GM12878 (cell line): ENCODE measurements around the gene NT5C1A. TPM values are rescaled to one million over a fixed set of nuclear protein-coding genes. Genes with fewer than 3 reads are reported as not detected.
A peak's percentile ranks its signal among the peaks of the same experiment; 100 is the strongest.

Experiments used
- ATAC-seq: fragments of 200-7000 bp; cut with Tn5 transposase; 3 replicates; pipeline ENCODE4 v1.9.1; 2020; ENCODE audit warnings: mild to moderate bottlenecking, moderate library complexity
- Bru-seq: library from RNA; stranded (reverse); fragments of 400-500 nt; gene quantifications from one replicate; lab custom pipeline; 2021; lab: Mats Ljungman, UMichigan
- BruChase-seq, 2 experiments: library from RNA; stranded (reverse); fragments of 400-500 nt; gene quantifications; one replicate each; lab custom pipeline; 2021; lab: Mats Ljungman, UMichigan
- BruUV-seq: library from RNA; stranded (reverse); fragments of 400-500 nt; replicated peaks from 2 replicates; lab custom pipeline; 2021; lab: Mats Ljungman, UMichigan
- CTCF ChIA-PET: fragments of 300-600 bp; sonication (Branson Sonifier 250); formaldehyde crosslinking; extraction: SDS; loops from one replicate; lab custom pipeline; 2021; ENCODE audit warnings: inconsistent platforms; lab: Yijun Ruan, JAX
- POLR2A ChIA-PET: fragments of 350-600 bp; formaldehyde crosslinking; extraction: SDS; loops from one replicate; lab custom pipeline; 2021; ENCODE audit warnings: inconsistent platforms; lab: Charles Lee
- RAD21 ChIA-PET: fragments of 300-600 bp; sonication (Branson Sonifier 250); formaldehyde crosslinking; loops from one replicate; lab custom pipeline; 2023; ENCODE audit warnings: antibody characterized with exemption; ENCODE audit not compliant: unreplicated experiment; lab: Charles Lee
- SMC1A ChIA-PET: fragments of 300-600 bp; sonication (Branson Sonifier 250); formaldehyde crosslinking; loops from one replicate; lab custom pipeline; 2023; ENCODE audit not compliant: unreplicated experiment, uncharacterized antibody; lab: Charles Lee
- DNase-seq: peaks from one replicate; pipeline ENCODE4 v3.0.0-alpha.2; 2011; ENCODE audit warnings: low read depth, low spot score
- FAIRE-seq: peaks from 3 replicates; lab custom pipeline; 2011; peaks lifted over from hg19 to GRCh38; lab: Jason Lieb, UNC
- H2AFZ ChIP-seq: 2 replicates; pipeline ENCODE4 v1.6.0; 2011; ENCODE audit warnings: low read depth, low read length, control low read depth; ENCODE audit not compliant: control insufficient read depth
- H3K27ac ChIP-seq: 2 replicates; pipeline ENCODE4 v1.5.1; 2011; ENCODE audit warnings: control low read depth; ENCODE audit not compliant: control insufficient read depth, insufficient read depth
- H3K27me3 ChIP-seq, 2 experiments: replicated peaks in 1 of 2; 2 replicates each; pipeline versions ENCODE4 v1.6.0 to v1.6.1; 2011; ENCODE audit warnings: low read length in 1 of 2; ENCODE audit not compliant: control insufficient read depth in 2 of 2, insufficient read depth in 2 of 2
- H3K36me3 ChIP-seq, 2 experiments: 2 replicates each; pipeline ENCODE4 v1.5.1; 2011; ENCODE audit warnings: low read length in 1 of 2; ENCODE audit not compliant: control insufficient read depth in 2 of 2, insufficient read depth in 2 of 2
- H3K4me1 ChIP-seq: 2 replicates; pipeline ENCODE4 v1.6.1; 2011; ENCODE audit warnings: mild to moderate bottlenecking, low read length, moderate library complexity, mixed read lengths; ENCODE audit not compliant: control insufficient read depth, insufficient read depth
- H3K4me2 ChIP-seq: 2 replicates; pipeline ENCODE4 v1.6.0; 2011; ENCODE audit warnings: control low read depth; ENCODE audit not compliant: control insufficient read depth, insufficient read depth
- H3K4me3 ChIP-seq: fragments of 200-600 bp; sonication (generic); 2 replicates; pipeline ENCODE4 v1.5.1; 2016
- H3K79me2 ChIP-seq: 2 replicates; pipeline ENCODE4 v1.6.0; 2011; ENCODE audit warnings: low read length; ENCODE audit not compliant: control insufficient read depth, insufficient read depth
- H3K9ac ChIP-seq: 2 replicates; pipeline ENCODE4 v1.8.0; 2011; ENCODE audit warnings: low read length, control low read depth, mixed read lengths; ENCODE audit not compliant: control insufficient read depth, insufficient read depth
- H3K9me3 ChIP-seq: replicated peaks from 3 replicates; pipeline ENCODE4 v1.5.1; 2011; ENCODE audit warnings: mild to moderate bottlenecking, low read length; ENCODE audit not compliant: control insufficient read depth, insufficient read depth
- H4K20me1 ChIP-seq: 2 replicates; pipeline ENCODE4 v1.6.0; 2011; ENCODE audit not compliant: control insufficient read depth, insufficient read depth
- BCLAF1 ChIP-seq: fragments of 450-650 bp; IDR thresholded peaks from 2 replicates; pipeline ENCODE4 v1.6.1; 2017; ENCODE audit warnings: antibody characterized with exemption, mild to moderate bottlenecking, moderate library complexity
- BMI1 ChIP-seq: fragments of 450-650 bp; IDR thresholded peaks from 2 replicates; pipeline ENCODE4 v1.6.1; 2016; ENCODE audit warnings: mild to moderate bottlenecking, moderate library complexity, borderline replicate concordance
- CREM ChIP-seq: IDR thresholded peaks from 2 replicates; pipeline ENCODE4 v1.6.1; 2014; ENCODE audit warnings: antibody characterized with exemption, low read depth
- SUZ12 ChIP-seq: fragments of 200-600 bp; sonication (generic); IDR thresholded peaks from one replicate; pipeline ENCODE4 v1.6.1; 2018; ENCODE audit warnings: antibody characterized with exemption, mild to moderate bottlenecking; ENCODE audit not compliant: unreplicated experiment
- TAF1 ChIP-seq: IDR thresholded peaks from 2 replicates; pipeline ENCODE4 v1.6.1; 2011; ENCODE audit warnings: mild to moderate bottlenecking, low read depth, low read length, borderline replicate concordance
- ZSCAN29 ChIP-seq: fragments of 450-650 bp; IDR thresholded peaks from 2 replicates; pipeline ENCODE4 v1.6.1; 2017; ENCODE audit warnings: mild to moderate bottlenecking, moderate library complexity
- WGBS: methylation state at CpG from one replicate; pipeline ENCODE4 v1.1.6; 2016; ENCODE audit warnings: low lambda C conversion rate; ENCODE audit not compliant: insufficient replicate concordance, insufficient coverage; ENCODE audit errors: missing lambda C conversion rate; 5-methylcytosine and 5-hydroxymethylcytosine counted together
- in situ Hi-C: fragments of 300-500 bp; cut with MboI; formaldehyde crosslinking; loops from 9 replicates; pipeline ENCODE4 v1.14.3; 2018; ENCODE audit warnings: mixed read lengths
- intact Hi-C: fragments of 100-400 bp; cut with micrococcal nuclease; formaldehyde crosslinking; loops from one replicate; pipeline ENCODE4 v1.14.2; 2022; ENCODE audit not compliant: unreplicated experiment
- long read RNA-seq, 2 experiments: library from polyadenylated mRNA; unstranded; transcript quantifications; one replicate each; pipeline ENCODE4 v2.0.0, GENCODE V29; 2019 to 2020
- polyA minus RNA-seq, 3 experiments: library from RNA; depleted of rRNA, polyadenylated mRNA; stranded (reverse); fragments of >200 nt; gene quantifications; 2 replicates each; pipeline ENCODE4 v1.2.3, GENCODE V29; 2011
- polyA plus RNA-seq, 11 experiments: library from polyadenylated mRNA; depleted of rRNA in 4 of 11; unstranded in 6 of 11; stranded (reverse) in 5 of 11; fragments of >200 nt; fragmentation: Nextera tagmentation in 4 of 11; fragmentation: Illumina TruSeq in 1 of 11; extraction: Ambion mirVana in 4 of 11; extraction: Trizol in 1 of 11; gene quantifications; 1 replicate in 1 of 11; 2 replicates in 10 of 11; pipeline versions ENCODE4 v1.2.1 to v1.2.3, GENCODE V29; 2011 to 2016; ENCODE audit warnings: inconsistent platforms in 2 of 11, missing spikeins in 2 of 11, low read depth in 1 of 11
- total RNA-seq, 4 experiments: library from RNA; depleted of rRNA in 3 of 4; stranded (reverse); fragments of >200 nt in 3 of 4; fragmentation: Illumina TruSeq in 1 of 4; extraction: Trizol in 1 of 4; gene quantifications; 2 replicates each; pipeline versions ENCODE4 v1.2.1 to v1.2.3, GENCODE V29; 2013 to 2021
- TF ChIP-seq, protein P1 (sequence below): fragments of 450-650 bp; IDR thresholded peaks from 2 replicates; pipeline ENCODE4 v1.6.1; 2014; ENCODE audit warnings: mild to moderate bottlenecking

NT5C1A gene
- not detected in 2 replicates for total RNA-seq (2013; cell fraction: nucleolus; rRNA removed)
- 0.17 and 0.49 TPM in 2 replicates for total RNA-seq (2014; rRNA removed)
- 0.18 and 0.22 TPM in 2 replicates for total RNA-seq (2014; rRNA removed; fragmentation: Illumina TruSeq; extraction: Trizol)
- 0.61 and 0.77 TPM in 2 replicates for total RNA-seq (2021)
- polyA plus RNA-seq (2011; ENCODE audit: low read depth): not detected
- 0.23 and 0.73 TPM in 2 replicates for polyA plus RNA-seq (2011; rRNA removed)
- 0.82 and 1.0 TPM in 2 replicates for polyA plus RNA-seq (2011; cell fraction: cytosol; rRNA removed)
- polyA plus RNA-seq (2011; cell fraction: nucleus; rRNA removed): 1.4 and 1.8 TPM in 2 replicates
- polyA plus RNA-seq (2012): 0.24 TPM in 1 of 2 replicates, not detected in the other
- 0.24 and 0.29 TPM in 2 replicates for polyA plus RNA-seq (2014; fragmentation: Illumina TruSeq; extraction: Trizol)
- polyA plus RNA-seq (2014; fragmentation: Nextera tagmentation; extraction: Ambion mirVana): under 1 TPM; 0.05 to 0.13 TPM
- 0.28 and 0.46 TPM in 2 replicates for polyA plus RNA-seq (2014; rRNA removed)
- under 1 TPM in 1 of 2 experiments, not detected in 1; 0.15 TPM for polyA plus RNA-seq (2016; fragmentation: Nextera tagmentation; extraction: Ambion mirVana)
- 1.4 and 3.0 TPM in 2 replicates for polyA minus RNA-seq (2011; rRNA and poly(A)+ RNA removed)
- polyA minus RNA-seq (2011; cell fraction: cytosol; rRNA and poly(A)+ RNA removed): not detected in 2 replicates
- polyA minus RNA-seq (2011; cell fraction: nucleus; rRNA and poly(A)+ RNA removed): 0.85 and 2.1 TPM in 2 replicates
- Bru-seq, nascent RNA: percentile 15 among the genes with signal in this experiment
- percentile 11 among the genes with signal in this experiment for BruChase-seq, experiment 1, labeled RNA remaining after a 6-hour chase
- not detected for BruChase-seq, experiment 2, labeled RNA remaining after a 2-hour chase
- long read RNA-seq, experiment 1: 0 reads
- long read RNA-seq, experiment 2: 0 reads

DNA sequence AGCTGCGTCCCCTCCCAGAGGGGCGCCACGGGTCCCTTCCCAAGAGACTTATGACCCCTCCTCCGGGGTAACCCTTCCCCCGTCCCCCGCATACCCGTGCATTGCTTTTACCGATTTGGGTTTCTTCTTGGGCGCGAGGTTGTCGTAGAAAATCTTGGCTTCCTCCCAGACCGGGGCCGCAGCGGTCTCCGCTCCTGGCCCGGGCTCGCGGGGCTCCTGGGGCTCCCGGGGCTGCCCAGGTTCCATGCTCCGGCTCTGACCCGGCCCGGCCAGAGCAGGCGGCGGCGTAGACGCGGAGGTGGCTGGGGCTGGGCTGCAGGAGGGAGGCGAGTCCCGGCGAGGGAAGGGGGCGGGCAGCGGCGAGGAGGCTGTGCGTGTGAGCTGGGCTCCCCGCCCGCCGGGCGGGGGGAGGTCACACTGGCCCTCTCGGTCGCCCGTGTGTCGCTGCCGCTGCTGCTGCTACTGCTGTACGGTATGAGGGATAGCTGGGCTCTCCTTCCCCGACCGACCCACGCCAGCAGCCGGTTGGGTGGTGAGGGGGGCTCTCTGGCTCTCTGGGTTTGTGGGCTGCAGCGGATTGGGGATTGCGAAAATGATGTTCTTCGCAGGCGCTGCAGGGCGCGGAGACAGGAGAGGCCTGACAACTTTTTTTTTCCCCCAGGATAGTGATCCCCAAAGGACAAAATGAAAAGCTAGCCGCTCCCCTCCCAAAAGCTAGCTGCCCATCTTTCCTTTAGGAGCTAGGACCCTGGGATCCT, at the start of gene NT5C1A:
NT5C1A (minus strand) TSS at position 315 of the 758 bp plus-strand sequence; CDS start at position 246, 69 bp downstream.
- RAD21 ChIA-PET: interaction anchor here (0.6 to 3.0 kb wide), 4 partner anchors 14 to 478 kb away, joined by 4 to 10 read pairs (median 5); no protein-coding TSS in a partner anchor
- Histone ChIP-seq H3K9me3 (no peaks in the 10 kb centered on the region; the same call in 2 of the 3 replicates), H3K27ac (no peak within 1 kb of the TSS), H3K27me3 (peaks cover 0 to 5% of the 10 kb centered on the region in 2 experiments; a peak in 2 of 4 replicates), H3K4me2 (peak within 1 kb of the TSS; percentile 95), H3K79me2 (no peaks in the 10 kb centered on the region), H2AFZ (peak within 1 kb of the TSS; percentile 55), H3K4me3 (peak within 1 kb of the TSS; percentile 64), H4K20me1 (no peaks in the 10 kb centered on the region), H3K36me3 (no peaks in the 10 kb centered on the region), H3K4me1 (peaks cover 22% of the 10 kb centered on the region), H3K9ac (peak within 1 kb of the TSS; percentile 22; the same call in 1 of the 2 replicates)
- DNase-seq: no peak
- POLR2A ChIA-PET: interaction anchor here (0.5 to 0.6 kb wide), 3 partner anchors 330 to 873 kb away, joined by 3 to 8 read pairs (median 3); no protein-coding TSS in a partner anchor
- 2% methylated on average over 54 of the region's 55 CpGs for WGBS
- in situ Hi-C loops: no loop called here
- FAIRE-seq: no peak
- SMC1A ChIA-PET: interaction anchor here (0.7 to 2.2 kb wide), 5 partner anchors 9 to 411 kb away, joined by 3 to 6 read pairs (median 5); partner anchors contain the start of gene PPIE
- intact Hi-C loops: loop anchor here (2.0 kb wide), 1 partner anchor 49 kb away; no protein-coding TSS in a partner anchor
- ATAC-seq: peak; percentile 72
- TF ChIP-seq, protein P1, sequence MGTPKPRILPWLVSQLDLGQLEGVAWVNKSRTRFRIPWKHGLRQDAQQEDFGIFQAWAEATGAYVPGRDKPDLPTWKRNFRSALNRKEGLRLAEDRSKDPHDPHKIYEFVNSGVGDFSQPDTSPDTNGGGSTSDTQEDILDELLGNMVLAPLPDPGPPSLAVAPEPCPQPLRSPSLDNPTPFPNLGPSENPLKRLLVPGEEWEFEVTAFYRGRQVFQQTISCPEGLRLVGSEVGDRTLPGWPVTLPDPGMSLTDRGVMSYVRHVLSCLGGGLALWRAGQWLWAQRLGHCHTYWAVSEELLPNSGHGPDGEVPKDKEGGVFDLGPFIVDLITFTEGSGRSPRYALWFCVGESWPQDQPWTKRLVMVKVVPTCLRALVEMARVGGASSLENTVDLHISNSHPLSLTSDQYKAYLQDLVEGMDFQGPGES: no peak
- no peak for TF ChIP-seq CREM
- TF ChIP-seq TAF1: no peak
- TF ChIP-seq BCLAF1: no peak
- TF ChIP-seq SUZ12: peak; percentile 60
- peak; percentile 92 for TF ChIP-seq ZSCAN29
- TF ChIP-seq BMI1: no peak
- no TSS peak for BruUV-seq
- CTCF ChIA-PET: interaction anchor here (0.6 to 14.2 kb wide), 19 partner anchors 8 to 248 kb away, joined by 3 to 244 read pairs (median 7); partner anchors contain the start of gene MYCL
